ENCODE data around the gene UNC80. TPM values are rescaled to one million over a fixed set of nuclear protein-coding genes. Genes with fewer than 3 reads are reported as not detected.

Gene UNC80
- total RNA-seq: not detected in 2 replicates

DNA sequence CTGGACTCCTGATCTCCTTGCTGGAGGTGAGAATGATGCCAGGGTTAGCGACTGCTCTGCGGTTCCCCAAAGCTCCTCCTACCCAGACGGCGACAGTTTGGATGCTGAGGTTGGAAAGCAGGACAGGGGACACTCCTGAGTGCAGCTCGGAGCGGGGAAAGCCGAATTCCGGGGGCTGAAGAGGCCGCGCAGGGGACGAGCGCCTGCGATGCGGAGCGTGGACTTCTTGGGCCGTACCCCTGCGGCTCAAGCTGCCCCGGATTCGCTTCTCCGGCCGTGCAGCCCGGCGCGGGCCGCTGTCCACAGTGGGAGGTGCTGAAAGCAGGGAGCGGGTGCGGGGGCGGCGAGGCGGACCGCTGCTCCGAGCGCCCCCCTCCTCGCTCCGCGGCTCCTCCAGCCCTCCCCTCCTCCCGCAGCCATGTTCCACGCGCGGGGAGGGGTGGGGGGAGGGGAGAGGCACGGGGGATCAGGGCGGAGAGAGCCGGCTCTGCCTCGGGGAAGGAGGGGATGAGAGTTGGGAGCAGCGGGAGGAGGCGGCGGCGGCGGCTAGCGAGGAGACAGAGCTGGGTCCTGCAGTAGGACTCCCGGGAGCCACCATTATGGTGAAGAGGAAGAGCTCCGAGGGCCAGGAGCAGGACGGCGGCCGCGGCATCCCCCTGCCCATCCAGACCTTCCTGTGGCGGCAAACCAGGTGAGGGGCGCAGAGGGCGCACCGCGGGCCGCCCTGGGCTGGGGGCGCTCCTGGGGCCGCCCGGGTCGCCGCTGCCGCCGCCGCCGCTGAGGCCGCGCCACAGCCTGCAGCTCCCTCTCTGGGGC lies at the start of gene UNC80:
UNC80 (plus strand) TSS at position 359 of the 816 bp plus-strand sequence; CDS start at position 600, 241 bp downstream.

GRCh38 chr2:210002158-210003157 lies 230.8 kb downstream of the UNC80 start, which contains the start of gene RPE:
RPE (plus strand) TSS chr2:210002638; CDS start chr2:210002662, 24 bp downstream.

Small RNAs within 50 kb of the gene (small RNA-seq; reads per million reads assigned to genes)
- gene RNA5SP118: not detected

Other genes starting within 250 kb of the UNC80 start
- gene RPE, start 230.8 kb downstream of the UNC80 start, total RNA-seq: 71.9 and 72.0 TPM in 2 replicates

Data from subcutaneous preadipocyte (primary cell).